ENCODE results near the gene LCNL1.

DNA sequence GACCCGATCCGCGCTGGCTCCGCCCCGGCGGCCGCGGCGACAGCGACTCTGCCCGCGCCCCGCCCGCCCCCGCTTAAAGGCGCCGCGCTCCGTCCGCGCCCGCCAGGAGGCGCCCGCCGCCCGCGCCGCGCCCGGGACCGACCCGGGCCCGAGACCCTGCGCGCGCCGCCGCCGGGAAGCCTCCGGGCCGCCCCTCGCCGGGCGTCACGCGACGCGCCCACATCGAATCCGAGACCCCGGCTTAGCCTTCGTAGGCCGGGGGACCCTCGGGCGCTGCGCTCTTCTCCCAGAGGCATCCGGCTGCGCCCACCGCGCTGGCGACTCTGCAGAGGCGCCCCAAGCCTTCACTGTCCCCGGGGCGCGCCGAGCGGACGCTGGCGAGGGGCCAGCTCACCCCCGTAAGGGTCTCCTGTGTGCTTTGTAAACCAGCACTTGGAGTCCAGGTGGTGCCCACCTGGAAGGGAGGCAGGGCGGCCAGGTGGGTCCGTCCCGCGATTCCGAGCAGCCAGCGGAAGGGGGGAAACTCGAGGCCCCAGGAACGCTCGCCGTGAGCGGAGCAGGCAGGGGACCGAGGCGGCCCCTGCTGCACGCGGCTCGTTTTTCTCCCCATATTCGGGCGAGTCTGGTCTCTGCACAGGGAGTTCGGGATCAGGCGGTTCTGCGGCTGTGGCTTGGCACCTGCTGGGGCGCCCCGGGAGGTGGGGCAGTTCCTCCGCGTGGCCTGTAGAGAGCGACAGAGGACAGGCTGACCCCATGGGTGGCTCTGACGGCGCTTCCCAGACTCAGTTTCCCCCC, 45.7 kb downstream of the LCNL1 start:
- TF ChIP-seq, protein P1, sequence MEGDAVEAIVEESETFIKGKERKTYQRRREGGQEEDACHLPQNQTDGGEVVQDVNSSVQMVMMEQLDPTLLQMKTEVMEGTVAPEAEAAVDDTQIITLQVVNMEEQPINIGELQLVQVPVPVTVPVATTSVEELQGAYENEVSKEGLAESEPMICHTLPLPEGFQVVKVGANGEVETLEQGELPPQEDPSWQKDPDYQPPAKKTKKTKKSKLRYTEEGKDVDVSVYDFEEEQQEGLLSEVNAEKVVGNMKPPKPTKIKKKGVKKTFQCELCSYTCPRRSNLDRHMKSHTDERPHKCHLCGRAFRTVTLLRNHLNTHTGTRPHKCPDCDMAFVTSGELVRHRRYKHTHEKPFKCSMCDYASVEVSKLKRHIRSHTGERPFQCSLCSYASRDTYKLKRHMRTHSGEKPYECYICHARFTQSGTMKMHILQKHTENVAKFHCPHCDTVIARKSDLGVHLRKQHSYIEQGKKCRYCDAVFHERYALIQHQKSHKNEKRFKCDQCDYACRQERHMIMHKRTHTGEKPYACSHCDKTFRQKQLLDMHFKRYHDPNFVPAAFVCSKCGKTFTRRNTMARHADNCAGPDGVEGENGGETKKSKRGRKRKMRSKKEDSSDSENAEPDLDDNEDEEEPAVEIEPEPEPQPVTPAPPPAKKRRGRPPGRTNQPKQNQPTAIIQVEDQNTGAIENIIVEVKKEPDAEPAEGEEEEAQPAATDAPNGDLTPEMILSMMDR (IDR thresholded peaks at IDR 0.05): peak; percentile 68; the same call in 1 of the 2 replicates
- TF ChIP-seq POLR2AphosphoS5 (IDR thresholded peaks at IDR 0.05; ENCODE audit: low read depth, low read length) (no peak), SIN3A (IDR thresholded peaks at IDR 0.05; ENCODE audit: borderline replicate concordance, insufficient read depth, low read depth, low read length) (no peak)

Measured in Panc1 (cell line).